Activated CD4-positive, alpha-beta memory T cell treated with anti-CD3 and anti-CD28 coated beads, Interleukin-2, amount 10 ng/mL, durations not matched to agents 7 days and 5 days (primary cell): ENCODE measurements around the gene EPHB1. TPM values are rescaled to one million over a fixed set of nuclear protein-coding genes. Genes with fewer than 3 reads are reported as not detected.

Source experiments
- CTCF ChIA-PET: fragments of 350-600 bp; sonication (Branson Sonifier 250); formaldehyde crosslinking; loops from one replicate; lab custom pipeline; 2021; ENCODE audit warnings: antibody characterized with exemption, inconsistent platforms; lab: Charles Lee
- POLR2A ChIA-PET: fragments of 350-600 bp; sonication (Branson Sonifier 250); formaldehyde crosslinking; loops from one replicate; lab custom pipeline; 2021; ENCODE audit warnings: antibody characterized with exemption; lab: Charles Lee
- DNase-seq: peaks from one replicate; pipeline ENCODE4 v3.0.0-alpha.2; 2020
- H3K27ac Mint-ChIP-seq: one replicate; pipeline ENCODE4 v1.8.0; 2021; ENCODE audit warnings: mild to moderate bottlenecking, mixed read lengths
- H3K27me3 Mint-ChIP-seq: one replicate; pipeline ENCODE4 v1.8.0; 2021; ENCODE audit warnings: mixed read lengths
- H3K36me3 Mint-ChIP-seq: one replicate; pipeline ENCODE4 v1.8.0; 2021; ENCODE audit warnings: low read depth, mixed read lengths
- H3K4me1 Mint-ChIP-seq: one replicate; pipeline ENCODE4 v1.8.0; 2021; ENCODE audit warnings: mixed read lengths
- H3K4me3 Mint-ChIP-seq: one replicate; pipeline ENCODE4 v1.8.0; 2021; ENCODE audit warnings: mild to moderate bottlenecking, mixed read lengths
- H3K9me3 Mint-ChIP-seq: one replicate; pipeline ENCODE4 v1.8.0; 2021; ENCODE audit warnings: mixed read lengths
- total RNA-seq, 2 experiments: library from RNA; stranded (reverse); gene quantifications; one replicate each; pipeline ENCODE4 v1.2.3, GENCODE V29; 2021

EPHB1 gene
- total RNA-seq, 2 experiments from 2014 or later: 0.80 to 1.2 TPM

- H3K27me3 Mint-ChIP-seq: no peaks in the 10 kb centered on the region
- H3K4me3 Mint-ChIP-seq: no peak overlapping the region
- ChIA-PET CTCF (no interaction called here), POLR2A (no interaction called here)
- peaks cover 2% of the 10 kb centered on the region for H3K9me3 Mint-ChIP-seq
- H3K4me1 Mint-ChIP-seq: no peaks in the 10 kb centered on the region
- H3K36me3 Mint-ChIP-seq: no peaks in the 10 kb centered on the region
- no peak for DNase-seq
- H3K27ac Mint-ChIP-seq: no peak overlapping the region
Observed at GRCh38 chr3:135237371-135238143, 442.5 kb downstream of the EPHB1 start.

- CTCF ChIA-PET: no interaction called here
- DNase-seq: no peak
- H3K27ac Mint-ChIP-seq: no peak overlapping the region
Observed at GRCh38 chr3:135238236-135238830, 443.3 kb downstream of the EPHB1 start.

GRCh38 chr3:135238871-135239614 lies 444.0 kb downstream of the EPHB1 start:
- H3K9me3 Mint-ChIP-seq: peaks cover 2% of the 10 kb centered on the region
- no peak overlapping the region for H3K27ac Mint-ChIP-seq
- H3K27me3 Mint-ChIP-seq: no peaks in the 10 kb centered on the region
- POLR2A ChIA-PET: no interaction called here
- CTCF ChIA-PET: interaction anchor here (1.8 kb wide), 1 partner anchor 444 kb away, joined by 8 read pairs; the partner anchor contains the start of gene EPHB1
- H3K4me3 Mint-ChIP-seq: no peak overlapping the region
- no peak for DNase-seq
- H3K36me3 Mint-ChIP-seq: no peaks in the 10 kb centered on the region
- H3K4me1 Mint-ChIP-seq: no peaks in the 10 kb centered on the region

More at GRCh38 chr3:135238236-135238830, 443.3 kb downstream of the EPHB1 start:
- Mint-ChIP-seq H3K9me3 (peaks cover 2% of the 10 kb centered on the region), H3K36me3 (no peaks in the 10 kb centered on the region), H3K27me3 (no peaks in the 10 kb centered on the region), H3K4me3 (no peak overlapping the region), H3K4me1 (no peaks in the 10 kb centered on the region)
- POLR2A ChIA-PET: no interaction called here

GRCh38 chr3:135239615-135239884 lies 444.5 kb downstream of the EPHB1 start:
- Mint-ChIP-seq H3K27ac (no peak overlapping the region), H3K36me3 (no peaks in the 10 kb centered on the region), H3K4me1 (no peaks in the 10 kb centered on the region), H3K9me3 (no peaks in the 10 kb centered on the region), H3K27me3 (no peaks in the 10 kb centered on the region), H3K4me3 (no peak overlapping the region)
- POLR2A ChIA-PET: no interaction called here
- DNase-seq: no peak
- CTCF ChIA-PET: interaction anchor here (1.8 kb wide), 1 partner anchor 445 kb away, joined by 8 read pairs; the partner anchor contains the start of gene EPHB1

- Mint-ChIP-seq H3K27ac (no peak overlapping the region), H3K4me3 (no peak overlapping the region), H3K36me3 (no peaks in the 10 kb centered on the region), H3K4me1 (no peaks in the 10 kb centered on the region), H3K27me3 (no peaks in the 10 kb centered on the region), H3K9me3 (no peaks in the 10 kb centered on the region)
- ChIA-PET CTCF (interaction anchor here (1.8 kb wide), 1 partner anchor 446 kb away, joined by 8 read pairs; the partner anchor contains the start of gene EPHB1), POLR2A (no interaction called here)
- no peak for DNase-seq
Observed at GRCh38 chr3:135240426-135240825, 445.4 kb downstream of the EPHB1 start.

- POLR2A ChIA-PET: no interaction called here
- H3K27me3 Mint-ChIP-seq: no peaks in the 10 kb centered on the region
- no peak for DNase-seq
- H3K9me3 Mint-ChIP-seq: no peaks in the 10 kb centered on the region
- CTCF ChIA-PET: no interaction called here
- H3K36me3 Mint-ChIP-seq: no peaks in the 10 kb centered on the region
- H3K27ac Mint-ChIP-seq: no peak overlapping the region
- no peaks in the 10 kb centered on the region for H3K4me1 Mint-ChIP-seq
- no peak overlapping the region for H3K4me3 Mint-ChIP-seq
Observed at GRCh38 chr3:135242285-135242684, 447.2 kb downstream of the EPHB1 start.

GRCh38 chr3:135243616-135244015 lies 448.6 kb downstream of the EPHB1 start:
- Mint-ChIP-seq H3K9me3 (no peaks in the 10 kb centered on the region), H3K27ac (no peak overlapping the region), H3K27me3 (no peaks in the 10 kb centered on the region), H3K4me3 (no peak overlapping the region), H3K36me3 (no peaks in the 10 kb centered on the region), H3K4me1 (no peaks in the 10 kb centered on the region)
- DNase-seq: no peak
- ChIA-PET POLR2A (no interaction called here), CTCF (no interaction called here)

GRCh38 chr3:135246027-135246426 lies 451.0 kb downstream of the EPHB1 start:
- Mint-ChIP-seq H3K4me3 (no peak overlapping the region), H3K36me3 (no peaks in the 10 kb centered on the region), H3K4me1 (no peaks in the 10 kb centered on the region), H3K27me3 (no peaks in the 10 kb centered on the region), H3K27ac (no peak overlapping the region), H3K9me3 (no peaks in the 10 kb centered on the region)
- no peak for DNase-seq
- POLR2A ChIA-PET: no interaction called here
- CTCF ChIA-PET: interaction anchor here (0.6 to 1.0 kb wide), 2 partner anchors 451 to 454 kb away, joined by 3 to 4 read pairs; partner anchors contain the start of gene EPHB1

- H3K27me3 Mint-ChIP-seq: no peaks in the 10 kb centered on the region
Observed at GRCh38 chr3:135248213-135248612, 453.2 kb downstream of the EPHB1 start.

GRCh38 chr3:135249186-135249585 lies 454.1 kb downstream of the EPHB1 start:
- ChIA-PET CTCF (no interaction called here), POLR2A (no interaction called here)
- Mint-ChIP-seq H3K27ac (no peak overlapping the region), H3K27me3 (no peaks in the 10 kb centered on the region), H3K4me1 (no peaks in the 10 kb centered on the region), H3K4me3 (no peak overlapping the region), H3K9me3 (no peaks in the 10 kb centered on the region), H3K36me3 (no peaks in the 10 kb centered on the region)
- DNase-seq: no peak

More at GRCh38 chr3:135248213-135248612, 453.2 kb downstream of the EPHB1 start:
- no peaks in the 10 kb centered on the region for H3K36me3 Mint-ChIP-seq
- no peak overlapping the region for H3K27ac Mint-ChIP-seq
- H3K4me1 Mint-ChIP-seq: no peaks in the 10 kb centered on the region
- DNase-seq: no peak
- H3K4me3 Mint-ChIP-seq: no peak overlapping the region
- POLR2A ChIA-PET: no interaction called here
- no peaks in the 10 kb centered on the region for H3K9me3 Mint-ChIP-seq
- CTCF ChIA-PET: no interaction called here

- CTCF ChIA-PET: no interaction called here
- H3K27me3 Mint-ChIP-seq: no peaks in the 10 kb centered on the region
- H3K4me3 Mint-ChIP-seq: no peak overlapping the region
- POLR2A ChIA-PET: no interaction called here
- DNase-seq: no peak
- no peak overlapping the region for H3K27ac Mint-ChIP-seq
- no peaks in the 10 kb centered on the region for H3K36me3 Mint-ChIP-seq
- no peaks in the 10 kb centered on the region for H3K4me1 Mint-ChIP-seq
- peaks cover 3% of the 10 kb centered on the region for H3K9me3 Mint-ChIP-seq
Observed at GRCh38 chr3:135258916-135259315, 463.9 kb downstream of the EPHB1 start.

- Mint-ChIP-seq H3K9me3 (peaks cover 3% of the 10 kb centered on the region), H3K36me3 (no peaks in the 10 kb centered on the region), H3K4me1 (no peaks in the 10 kb centered on the region), H3K27me3 (no peaks in the 10 kb centered on the region), H3K4me3 (no peak overlapping the region), H3K27ac (no peak overlapping the region)
- ChIA-PET POLR2A (no interaction called here), CTCF (no interaction called here)
- DNase-seq: no peak
Observed at GRCh38 chr3:135260025-135260424, 465.0 kb downstream of the EPHB1 start.

GRCh38 chr3:135261214-135261775 lies 466.2 kb downstream of the EPHB1 start:
- H3K36me3 Mint-ChIP-seq: no peaks in the 10 kb centered on the region
- H3K27ac Mint-ChIP-seq: no peak overlapping the region
- H3K4me1 Mint-ChIP-seq: no peaks in the 10 kb centered on the region
- H3K9me3 Mint-ChIP-seq: peaks cover 3% of the 10 kb centered on the region
- CTCF ChIA-PET: no interaction called here
- no peak overlapping the region for H3K4me3 Mint-ChIP-seq
- POLR2A ChIA-PET: no interaction called here
- H3K27me3 Mint-ChIP-seq: no peaks in the 10 kb centered on the region
- DNase-seq: no peak
